ENCODE results near the gene PTPN13.

- TF ChIP-seq CTCF (IDR thresholded peaks at IDR 0.05), result no peak
- TF ChIP-seq POLR2A (IDR thresholded peaks at IDR 0.05), result no peak
Observed at GRCh38 chr4:86845593-86845992, 251.5 kb downstream of the PTPN13 start.
